IPS-18c (cell line): ENCODE measurements around the gene ZHX3.

Experiments
- H3K4me3 ChIP-seq: 2 replicates; pipeline ENCODE4 v1.7.0; 2013; ENCODE audit warnings: low read depth, mild to moderate bottlenecking, low read length, moderate library complexity; ENCODE audit not compliant: insufficient read depth
- H3K9me3 ChIP-seq: one replicate; pipeline ENCODE4 v1.6.1; 2013; ENCODE audit warnings: mild to moderate bottlenecking, low read length, moderate library complexity; ENCODE audit not compliant: control insufficient read depth, insufficient read depth

The ZHX3 gene

GRCh38 chr20:41287327-41287726 is 30.2 kb downstream of the ZHX3 start:
- no peaks in the 10 kb centered on the region for H3K9me3 ChIP-seq
- no peak overlapping the region for H3K4me3 ChIP-seq

GRCh38 chr20:41286240-41286851 is 31.2 kb downstream of the ZHX3 start:
- Histone ChIP-seq H3K9me3 (no peaks in the 10 kb centered on the region), H3K4me3 (no peak overlapping the region)

GRCh38 chr20:41279546-41280225 is 37.8 kb downstream of the ZHX3 start:
- Histone ChIP-seq H3K4me3 (no peak overlapping the region), H3K9me3 (no peaks in the 10 kb centered on the region)

DNA sequence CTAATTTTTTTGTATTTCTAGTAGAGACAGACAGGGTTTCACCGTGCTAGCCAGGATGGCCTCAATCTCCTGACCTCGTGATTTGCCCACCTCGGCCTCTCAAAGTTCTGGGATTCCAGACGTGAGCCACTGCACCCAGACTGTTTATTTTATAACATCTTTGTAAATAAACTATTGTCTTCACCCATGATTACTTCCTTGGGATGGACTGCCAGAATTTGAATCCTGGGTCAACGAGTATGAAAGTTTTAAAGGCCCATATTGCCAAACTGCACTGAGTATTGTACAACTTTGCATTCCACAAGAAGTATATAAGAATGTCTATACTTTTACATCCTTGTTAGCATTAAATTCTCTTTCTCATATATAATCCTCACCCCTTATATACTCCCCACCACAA is 38.6 kb downstream of the ZHX3 start:
- Histone ChIP-seq H3K4me3 (no peak overlapping the region), H3K9me3 (no peaks in the 10 kb centered on the region)

DNA sequence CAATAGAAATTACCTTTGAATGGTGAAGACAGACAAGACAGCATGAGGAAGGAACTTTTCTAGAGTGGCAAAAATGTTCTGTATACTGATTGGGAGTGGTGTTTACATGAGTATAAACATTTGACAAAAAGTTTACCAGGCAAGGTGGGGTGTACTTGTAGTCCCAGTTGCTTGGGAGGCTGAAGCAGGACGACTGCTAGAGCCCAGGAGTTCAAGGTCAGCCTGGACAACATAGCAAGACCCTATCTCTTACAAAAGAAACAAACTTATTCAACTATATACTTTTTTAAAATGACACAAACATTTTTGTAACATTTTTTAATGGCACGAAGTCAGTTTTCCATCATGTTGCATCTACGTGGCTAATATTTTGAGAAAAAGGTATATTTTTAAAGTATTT is 40.5 kb downstream of the ZHX3 start:
- Histone ChIP-seq H3K4me3 (no peak overlapping the region), H3K9me3 (no peaks in the 10 kb centered on the region)

DNA sequence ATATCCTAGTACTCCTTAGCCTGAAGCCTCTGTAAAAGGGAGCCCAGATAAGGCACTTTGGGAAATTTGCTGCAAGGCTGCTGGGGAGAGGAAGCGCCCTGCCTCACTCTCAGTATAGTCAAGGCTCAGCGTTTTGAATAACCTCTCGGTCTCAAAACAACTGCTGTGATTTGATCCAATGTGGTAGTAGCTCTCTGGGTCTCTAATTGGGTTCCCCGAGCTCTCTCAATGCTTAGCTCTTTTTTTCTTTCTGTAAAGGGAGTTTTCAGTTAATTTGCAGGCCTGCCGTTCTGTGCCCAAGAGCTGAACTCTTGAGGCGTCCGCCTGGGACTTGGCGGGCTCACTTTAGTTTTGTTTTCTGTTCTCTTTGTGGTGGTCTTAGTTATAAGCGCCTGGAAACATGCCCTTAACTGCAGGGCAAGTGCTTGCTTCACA is 41.2 kb downstream of the ZHX3 start:
- H3K9me3 ChIP-seq: no peaks in the 10 kb centered on the region
- no peak overlapping the region for H3K4me3 ChIP-seq

DNA sequence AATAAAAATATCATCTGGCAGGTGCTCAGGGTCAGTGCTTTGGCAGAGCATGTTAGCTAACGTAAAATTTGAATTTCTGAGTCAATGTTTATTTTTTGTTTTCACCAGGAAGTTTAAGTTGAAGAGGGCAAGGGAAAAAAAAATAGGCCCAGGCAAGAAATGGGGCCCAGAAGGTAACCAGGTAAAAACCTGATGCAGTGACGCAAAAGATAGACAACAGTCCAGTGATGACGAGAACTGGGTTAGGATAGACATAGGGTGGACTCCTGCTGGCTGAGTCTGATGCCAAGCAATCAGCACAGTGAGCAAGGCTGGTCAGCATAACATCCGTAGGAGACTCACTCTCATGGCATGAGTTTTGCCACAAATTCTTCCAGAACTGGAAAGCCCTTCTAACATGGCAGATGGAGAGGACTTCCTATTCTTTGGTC is 42.2 kb downstream of the ZHX3 start:
- Histone ChIP-seq H3K4me3 (no peak overlapping the region), H3K9me3 (no peaks in the 10 kb centered on the region)

DNA sequence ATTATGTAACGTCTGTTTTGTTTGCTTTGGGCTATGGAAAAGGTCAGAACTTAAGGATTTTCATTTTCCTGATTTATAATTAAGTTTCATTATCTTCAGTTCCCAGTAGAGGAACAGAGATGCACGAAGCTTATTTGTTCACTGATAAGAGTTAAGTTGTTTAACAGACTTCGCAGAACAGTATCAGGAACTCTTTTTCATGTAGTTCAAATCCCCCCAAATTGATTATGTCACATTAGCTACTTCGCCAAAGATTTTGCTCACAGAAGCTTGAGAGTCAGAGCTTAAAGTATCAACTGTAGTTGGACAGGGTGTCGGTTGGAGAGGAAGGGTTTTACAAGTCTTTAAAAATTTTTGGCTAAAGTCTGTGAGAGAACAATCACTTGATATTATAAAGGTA is 43.4 kb downstream of the ZHX3 start:
- Histone ChIP-seq H3K9me3 (no peaks in the 10 kb centered on the region), H3K4me3 (no peak overlapping the region)

GRCh38 chr20:41273445-41273844 is 44.1 kb downstream of the ZHX3 start:
- Histone ChIP-seq H3K4me3 (no peak overlapping the region), H3K9me3 (no peaks in the 10 kb centered on the region)

DNA sequence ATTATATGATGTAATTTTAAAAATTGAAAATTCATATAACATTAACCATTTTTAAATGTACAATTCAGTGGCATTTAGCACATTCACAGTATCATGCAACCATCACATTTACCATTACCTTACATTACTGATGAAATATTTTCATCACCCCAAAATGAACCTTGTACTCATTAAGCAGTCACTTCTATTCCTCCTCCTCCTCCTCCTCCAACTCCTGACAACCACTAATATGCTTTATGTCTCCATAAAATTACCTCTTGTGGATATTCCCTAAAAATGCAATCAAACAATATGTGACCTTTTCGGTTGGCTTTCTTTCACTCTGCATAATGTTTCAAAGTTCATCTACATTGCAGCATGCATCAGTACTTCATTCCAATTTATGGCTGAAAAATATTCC is 45.2 kb downstream of the ZHX3 start:
- Histone ChIP-seq H3K9me3 (no peaks in the 10 kb centered on the region), H3K4me3 (no peak overlapping the region)

GRCh38 chr20:41268917-41269652 is 48.4 kb downstream of the ZHX3 start:
- Histone ChIP-seq H3K9me3 (no peaks in the 10 kb centered on the region), H3K4me3 (no peak overlapping the region)

- Histone ChIP-seq H3K4me3 (no peak overlapping the region), H3K9me3 (no peaks in the 10 kb centered on the region)
These were observed 49.1 kb downstream of the ZHX3 start for GRCh38 chr20:41268402-41268801.

DNA sequence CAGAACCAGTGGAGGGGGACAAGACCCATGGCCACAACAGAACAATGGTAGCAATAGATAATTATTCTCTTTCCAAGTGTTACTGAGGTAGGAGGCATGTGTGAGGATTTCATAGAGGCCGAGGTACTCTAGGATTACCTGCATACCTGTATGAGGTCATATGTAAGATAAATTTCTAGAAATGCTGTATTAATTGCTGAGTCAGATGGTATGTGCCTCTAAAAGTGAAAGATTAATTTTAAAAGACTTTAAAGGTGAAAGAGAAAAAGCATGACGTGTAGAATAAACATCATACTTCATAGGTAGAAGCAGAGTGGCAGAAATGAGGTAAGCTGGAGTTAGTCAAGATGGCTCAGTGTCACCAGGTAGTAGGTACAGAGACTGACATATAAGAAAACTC is 51.6 kb downstream of the ZHX3 start:
- no peak overlapping the region for H3K4me3 ChIP-seq
- no peaks in the 10 kb centered on the region for H3K9me3 ChIP-seq

GRCh38 chr20:41264819-41265218 is 52.7 kb downstream of the ZHX3 start:
- H3K4me3 ChIP-seq: no peak overlapping the region

GRCh38 chr20:41261790-41262717 is 55.5 kb downstream of the ZHX3 start:
- H3K9me3 ChIP-seq: no peaks in the 10 kb centered on the region
- H3K4me3 ChIP-seq: no peak overlapping the region

More at GRCh38 chr20:41264819-41265218, 52.7 kb downstream of the ZHX3 start:
- H3K9me3 ChIP-seq: no peaks in the 10 kb centered on the region

- Histone ChIP-seq H3K4me3 (no peak overlapping the region), H3K9me3 (no peaks in the 10 kb centered on the region)
These were observed 56.3 kb downstream of the ZHX3 start for GRCh38 chr20:41261260-41261659.

DNA sequence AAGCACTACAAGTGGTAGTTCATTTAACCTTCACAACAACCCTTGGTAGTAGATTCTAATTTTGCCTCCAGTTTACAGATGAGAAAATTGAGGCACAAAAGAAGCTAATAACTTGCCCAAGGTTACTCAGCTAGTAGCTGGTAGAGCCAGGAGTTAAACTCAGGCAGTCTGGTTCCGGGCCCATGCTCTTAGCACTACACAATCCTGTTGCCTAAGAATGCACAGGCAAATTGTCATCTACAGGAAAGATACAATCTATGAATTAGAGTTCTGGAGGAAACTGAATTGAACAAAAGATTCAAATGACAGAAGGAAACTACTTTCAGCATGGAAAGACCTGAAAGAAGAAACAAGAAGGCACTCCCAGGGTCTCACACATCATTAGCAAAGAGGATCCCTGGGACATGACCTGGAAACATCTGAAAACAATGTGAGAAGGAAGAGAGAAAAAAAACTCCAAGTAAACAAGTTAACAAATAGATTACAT is 56.8 kb downstream of the ZHX3 start:
- Histone ChIP-seq H3K9me3 (no peaks in the 10 kb centered on the region), H3K4me3 (no peak overlapping the region)
